PC-3 (cell line): ENCODE results near the gene USP11.

Source experiments
- EZH2phosphoT487 ChIP-seq: fragments of 300-600 bp; sonication (generic); IDR thresholded peaks from 2 replicates; pipeline ENCODE4 v1.6.1; 2018; ENCODE audit warnings: mild to moderate bottlenecking, antibody characterized with exemption, low read length, borderline replicate concordance
- TF ChIP-seq, protein P1 (sequence below): fragments of 300-600 bp; sonication (generic); conservative IDR thresholded peaks from 2 replicates; pipeline ENCODE4 v1.5.1; 2017; ENCODE audit warnings: antibody characterized with exemption, low read depth, mild to moderate bottlenecking, low read length

DNA sequence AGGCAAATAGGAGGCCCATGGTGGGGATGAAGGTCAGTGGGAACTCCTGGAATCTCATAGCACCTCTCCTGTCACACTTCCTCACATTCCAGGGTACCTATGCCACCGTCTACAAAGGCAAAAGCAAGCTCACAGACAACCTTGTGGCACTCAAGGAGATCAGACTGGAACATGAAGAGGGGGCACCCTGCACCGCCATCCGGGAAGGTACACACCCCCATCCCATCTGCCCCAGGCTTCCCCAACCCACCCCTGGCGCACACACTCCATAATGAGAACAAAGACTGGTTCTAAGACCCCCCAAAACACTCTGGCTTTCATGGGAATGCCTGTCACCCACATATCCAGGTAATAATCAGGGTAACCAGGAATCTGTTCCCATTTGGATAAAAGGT is 7.9 kb upstream of the USP11 start:
- TF ChIP-seq, protein P1, sequence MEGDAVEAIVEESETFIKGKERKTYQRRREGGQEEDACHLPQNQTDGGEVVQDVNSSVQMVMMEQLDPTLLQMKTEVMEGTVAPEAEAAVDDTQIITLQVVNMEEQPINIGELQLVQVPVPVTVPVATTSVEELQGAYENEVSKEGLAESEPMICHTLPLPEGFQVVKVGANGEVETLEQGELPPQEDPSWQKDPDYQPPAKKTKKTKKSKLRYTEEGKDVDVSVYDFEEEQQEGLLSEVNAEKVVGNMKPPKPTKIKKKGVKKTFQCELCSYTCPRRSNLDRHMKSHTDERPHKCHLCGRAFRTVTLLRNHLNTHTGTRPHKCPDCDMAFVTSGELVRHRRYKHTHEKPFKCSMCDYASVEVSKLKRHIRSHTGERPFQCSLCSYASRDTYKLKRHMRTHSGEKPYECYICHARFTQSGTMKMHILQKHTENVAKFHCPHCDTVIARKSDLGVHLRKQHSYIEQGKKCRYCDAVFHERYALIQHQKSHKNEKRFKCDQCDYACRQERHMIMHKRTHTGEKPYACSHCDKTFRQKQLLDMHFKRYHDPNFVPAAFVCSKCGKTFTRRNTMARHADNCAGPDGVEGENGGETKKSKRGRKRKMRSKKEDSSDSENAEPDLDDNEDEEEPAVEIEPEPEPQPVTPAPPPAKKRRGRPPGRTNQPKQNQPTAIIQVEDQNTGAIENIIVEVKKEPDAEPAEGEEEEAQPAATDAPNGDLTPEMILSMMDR: no peak
- no peak for TF ChIP-seq EZH2phosphoT487
